ENCODE measurements around the gene GNPAT.

The GNPAT gene

DNA sequence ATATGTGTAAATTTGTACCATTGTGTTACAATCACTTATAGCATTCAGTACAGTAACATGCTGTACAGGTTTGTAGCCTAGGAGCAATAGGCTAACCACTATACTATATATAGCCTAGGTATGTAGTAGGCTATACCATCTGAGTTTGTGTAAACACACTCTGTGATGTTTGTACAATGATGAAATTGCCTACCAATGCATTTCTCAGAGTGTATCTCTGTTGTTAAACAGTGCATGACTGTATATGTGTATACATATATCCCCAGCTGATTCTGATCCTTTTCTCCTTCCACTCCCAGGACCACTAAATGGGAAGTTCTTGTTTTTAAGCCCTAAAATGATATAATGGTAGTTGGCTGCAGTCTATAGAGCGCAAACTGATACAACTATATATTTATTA, 7.8 kb downstream of the GNPAT start:
- DNase-seq, result no peak

DNA sequence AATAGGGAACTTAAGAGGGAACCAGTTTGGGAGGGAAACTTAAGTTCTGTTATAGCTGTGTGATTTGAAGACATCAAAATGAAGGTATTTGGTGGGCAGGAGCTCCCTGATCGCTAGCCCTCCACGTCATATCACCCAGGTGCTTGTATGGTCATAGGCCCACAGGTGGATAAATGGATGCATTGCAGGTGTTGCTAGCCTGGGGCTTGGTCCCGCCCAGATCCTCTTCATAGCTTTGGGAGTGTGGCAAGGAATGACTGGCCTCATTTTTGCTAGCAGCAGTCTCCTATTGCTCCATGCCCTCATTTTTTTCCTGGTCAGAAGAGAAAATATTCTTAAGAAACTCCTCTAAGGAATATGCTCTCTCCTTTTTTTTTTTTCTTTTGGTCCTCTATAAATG, 11.3 kb downstream of the GNPAT start:
- no peak for DNase-seq

DNA sequence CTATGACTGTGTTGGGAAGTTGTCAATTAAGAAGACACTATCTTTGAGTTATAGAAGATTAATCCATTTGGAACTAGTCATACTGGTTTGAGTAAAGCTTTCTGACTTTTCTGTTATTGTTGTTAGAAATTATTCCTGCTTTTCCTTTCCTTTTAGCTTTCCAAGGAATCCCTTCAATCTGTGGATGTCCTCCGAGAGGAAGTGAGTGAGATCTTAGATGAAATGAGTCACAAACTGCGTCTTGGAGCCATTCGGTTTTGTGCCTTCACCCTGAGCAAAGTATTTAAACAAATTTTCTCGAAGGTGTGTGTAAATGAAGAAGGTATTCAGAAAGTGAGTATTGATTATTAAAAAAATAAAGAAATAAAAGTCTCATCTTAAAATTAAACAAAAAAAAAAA, 19.3 kb downstream of the GNPAT start:
- DNase-seq, result no peak

DNA sequence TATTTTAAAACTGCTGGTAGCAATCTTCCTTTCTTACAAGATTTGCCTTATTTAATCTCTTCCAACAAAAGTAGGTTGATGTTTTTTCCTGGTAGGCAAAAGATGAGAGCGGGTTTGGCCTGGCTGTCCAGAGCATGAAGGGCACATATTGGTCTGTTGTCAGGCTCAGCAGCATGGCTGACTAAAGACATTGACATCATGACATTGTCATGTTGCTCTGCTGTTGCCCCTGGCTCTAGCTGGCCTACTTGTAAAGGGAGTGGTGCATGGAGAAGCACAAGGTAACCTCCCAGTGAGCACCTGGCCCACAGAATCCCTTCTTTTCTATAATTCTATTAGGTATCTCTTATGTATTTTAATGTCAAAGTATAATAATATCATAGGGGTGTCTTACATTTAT, 23.6 kb downstream of the GNPAT start:
- no peak for DNase-seq

DNA sequence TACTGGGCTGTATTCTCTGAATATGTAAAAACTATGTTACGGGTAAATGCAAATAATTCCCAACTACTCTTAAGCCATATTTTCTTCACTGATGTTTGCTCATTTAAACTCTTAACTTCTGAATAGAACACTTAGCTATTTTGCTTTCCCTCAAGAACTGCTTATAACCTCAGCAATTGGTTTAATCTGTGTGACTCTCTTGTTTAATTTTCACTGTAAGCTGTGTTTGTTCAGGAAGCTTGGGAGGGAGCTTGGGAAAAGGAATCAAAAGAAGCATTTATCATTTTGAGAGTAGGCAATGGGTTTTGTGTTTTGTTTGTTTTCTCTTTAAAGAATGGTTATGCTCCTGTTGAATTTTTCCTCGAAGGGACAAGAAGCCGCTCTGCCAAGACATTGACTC, 24.4 kb downstream of the GNPAT start:
- no peak for DNase-seq

DNA sequence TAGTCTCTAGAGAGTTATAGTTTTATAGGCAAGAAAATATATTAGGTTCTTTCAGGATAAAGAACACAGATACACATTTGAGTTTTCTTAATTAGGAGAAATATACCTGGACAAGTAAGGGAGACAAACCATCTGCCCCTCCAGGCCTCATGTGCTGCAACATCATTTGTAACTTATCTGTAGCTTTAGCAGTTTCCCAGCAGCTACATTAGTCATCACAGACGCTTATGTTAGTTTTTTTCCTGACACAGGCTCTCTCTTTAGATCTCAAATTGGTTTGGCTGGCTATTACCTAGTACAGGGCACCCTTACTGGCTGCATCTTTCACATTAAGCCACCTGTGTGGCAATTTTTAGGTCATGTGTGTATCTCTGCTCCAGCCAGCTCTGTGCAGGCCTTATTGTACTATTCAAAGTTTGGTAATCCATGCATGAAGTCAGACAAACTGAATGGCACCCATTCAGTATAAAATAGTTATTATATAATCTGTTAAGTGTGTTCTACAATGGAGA, 25.9 kb downstream of the GNPAT start:
- no peak for DNase-seq

DNA sequence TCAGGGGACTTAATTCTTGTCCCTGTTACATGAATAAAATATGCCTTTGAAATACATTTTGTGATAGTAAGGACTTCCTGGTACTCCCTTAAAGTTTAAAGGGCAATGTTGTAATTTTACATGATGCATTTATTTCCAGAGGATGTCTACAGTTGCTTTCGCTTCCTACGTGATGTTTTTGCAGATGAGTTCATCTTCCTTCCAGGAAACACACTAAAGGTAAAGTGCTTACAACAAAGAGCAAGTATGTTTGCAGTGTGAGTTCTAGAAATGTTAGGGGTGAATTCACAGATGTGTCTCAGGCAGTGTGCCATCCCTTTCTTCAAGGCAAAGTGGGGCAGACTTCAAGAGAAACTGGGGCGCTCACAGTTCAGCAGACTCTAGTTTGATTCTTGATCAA, 31.2 kb downstream of the GNPAT start:
- DNase-seq, result no peak

DNA sequence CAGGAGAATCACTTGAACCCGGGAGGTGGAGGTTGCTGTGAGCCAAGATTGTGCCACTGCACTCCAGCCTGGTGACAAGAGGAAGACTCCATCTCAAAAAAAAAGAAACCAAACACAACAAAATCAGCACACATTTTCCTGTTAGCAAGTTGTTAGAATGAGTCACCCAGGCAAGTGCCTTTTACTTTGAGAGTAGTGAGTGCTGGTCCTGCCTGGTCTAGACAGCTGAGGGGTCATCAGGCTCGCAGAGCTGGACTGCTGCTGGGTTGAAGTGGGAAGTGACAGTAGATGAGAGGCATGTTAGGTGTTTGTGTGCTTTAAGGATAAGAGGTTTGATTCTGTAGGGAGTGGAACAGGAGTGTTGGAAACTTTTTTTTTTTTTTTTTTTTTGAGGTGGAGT, 31.9 kb downstream of the GNPAT start:
- no peak for DNase-seq

DNA sequence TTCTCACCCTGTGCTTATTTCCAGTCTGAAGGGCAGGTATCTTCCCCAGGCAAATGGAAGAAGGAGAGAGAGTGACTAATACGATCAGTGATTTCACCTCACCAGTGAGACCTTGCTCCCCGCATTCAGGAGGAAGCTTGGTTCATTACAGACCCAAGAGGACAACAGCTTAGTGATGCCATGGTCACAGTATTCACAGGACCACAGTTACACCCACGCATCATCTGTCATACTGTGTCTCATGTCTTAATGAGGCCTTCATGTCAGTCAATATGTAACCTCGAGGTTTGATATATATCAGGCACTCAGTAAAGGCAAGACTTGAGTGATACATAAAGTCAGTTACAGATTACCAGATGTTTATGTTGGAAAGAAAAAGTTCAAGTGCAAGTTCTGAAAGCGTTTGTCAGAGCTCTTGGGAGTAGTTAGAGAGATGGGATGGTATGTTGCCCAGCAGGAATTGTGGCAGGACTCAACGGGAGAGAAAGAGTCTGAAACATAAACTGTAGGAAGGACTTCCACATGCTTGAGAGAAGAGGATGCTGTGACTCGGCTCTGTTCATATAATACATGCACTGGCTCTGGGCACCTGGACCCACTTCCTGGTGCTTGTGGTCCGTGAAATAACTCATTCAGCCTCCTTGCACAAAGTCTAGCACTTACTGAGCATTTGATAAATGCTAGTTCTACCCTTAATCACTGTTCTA, 33.3 kb downstream of the GNPAT start:
- no peak for DNase-seq

DNA sequence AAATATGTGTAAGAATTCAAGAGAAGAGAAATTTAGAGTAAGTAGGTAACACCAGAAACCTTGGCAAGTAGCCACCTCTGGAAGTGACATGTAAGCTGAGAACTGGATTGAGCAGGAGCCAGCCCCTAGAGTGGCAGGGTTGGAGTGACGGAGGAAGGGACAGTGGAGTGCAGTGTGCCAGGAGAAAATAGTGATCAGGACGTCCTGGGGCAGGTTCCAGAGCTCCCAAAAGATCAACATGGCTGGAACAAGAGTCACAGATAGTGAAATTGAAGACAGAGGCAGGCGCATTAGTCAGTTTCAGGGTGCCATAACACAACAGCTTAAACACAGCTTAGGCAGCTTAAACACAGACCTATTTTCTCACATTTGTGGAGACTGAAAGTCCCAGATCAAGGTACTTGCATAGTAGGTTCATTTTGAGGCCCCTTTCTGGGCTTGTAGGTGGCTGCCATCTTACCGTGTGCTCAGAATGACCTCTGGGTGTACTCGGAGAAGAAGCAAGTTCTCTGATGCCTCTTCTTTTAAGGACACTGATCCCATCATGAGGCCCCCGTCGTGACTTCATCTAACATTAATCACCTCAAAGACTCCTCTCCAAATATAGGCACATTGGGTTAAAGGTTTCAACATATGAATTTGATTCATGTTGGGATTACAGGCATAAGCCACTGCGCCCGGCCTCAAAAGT, 37.2 kb downstream of the GNPAT start:
- no peak for DNase-seq

DNA sequence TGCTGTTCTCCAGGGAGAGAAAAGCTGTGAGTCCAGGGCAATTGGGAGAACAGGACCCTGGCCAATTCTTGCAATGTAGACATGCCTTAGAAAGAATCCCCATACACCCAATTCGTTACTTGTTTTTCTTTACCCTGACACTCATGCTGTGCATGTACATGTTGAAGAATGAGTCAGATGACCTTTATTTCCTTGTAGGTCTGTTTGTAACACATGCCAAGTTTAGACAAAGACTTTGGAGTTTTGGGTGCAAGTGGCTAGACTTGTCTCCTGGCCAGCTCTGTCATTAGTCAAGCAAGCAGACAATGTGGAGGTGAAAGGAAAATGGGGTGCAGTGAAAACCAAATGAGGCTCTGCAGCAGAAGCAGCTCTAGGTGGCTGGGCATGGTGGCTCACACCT, 38.1 kb downstream of the GNPAT start:
- no peak for DNase-seq

DNA sequence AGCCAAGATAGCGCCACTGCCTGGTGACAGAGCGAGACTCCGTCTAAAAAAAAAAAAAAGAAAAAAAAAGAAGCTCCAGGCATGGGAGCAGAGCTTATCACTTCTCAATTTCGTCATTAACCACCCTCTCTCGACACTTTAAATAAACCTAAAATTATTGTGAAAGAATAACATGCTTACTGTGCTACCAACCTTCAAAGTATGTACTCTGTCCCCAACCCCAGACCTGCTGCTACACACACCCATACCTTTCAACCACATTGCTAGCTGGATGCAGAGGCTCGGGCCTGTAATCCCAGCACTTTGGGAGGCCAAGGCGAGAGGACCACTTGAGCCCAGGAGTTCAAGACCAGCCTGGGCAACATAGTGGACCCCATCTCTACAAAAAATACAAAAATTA, 38.7 kb downstream of the GNPAT start:
- no peak for DNase-seq

DNA sequence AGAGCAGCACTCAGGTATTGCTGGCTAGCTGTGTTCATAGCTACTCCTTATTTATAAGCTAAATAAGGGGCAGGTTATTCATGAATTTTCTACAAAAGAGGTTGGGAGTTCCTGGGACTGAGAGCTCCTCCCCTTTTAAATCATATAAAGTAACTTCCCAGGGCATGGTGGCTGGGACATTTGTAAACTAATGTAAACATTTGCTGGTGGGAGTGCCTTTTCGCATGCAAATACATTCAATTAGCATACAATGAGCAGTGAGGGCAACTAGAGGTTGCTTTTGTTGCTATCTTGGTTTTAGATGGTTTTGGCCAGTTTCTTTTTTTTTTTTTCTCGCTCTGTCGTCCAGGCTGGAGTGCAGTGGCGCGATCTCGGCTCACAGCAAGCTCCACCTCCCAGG, 43.4 kb downstream of the GNPAT start:
- DNase-seq, result no peak

DNA sequence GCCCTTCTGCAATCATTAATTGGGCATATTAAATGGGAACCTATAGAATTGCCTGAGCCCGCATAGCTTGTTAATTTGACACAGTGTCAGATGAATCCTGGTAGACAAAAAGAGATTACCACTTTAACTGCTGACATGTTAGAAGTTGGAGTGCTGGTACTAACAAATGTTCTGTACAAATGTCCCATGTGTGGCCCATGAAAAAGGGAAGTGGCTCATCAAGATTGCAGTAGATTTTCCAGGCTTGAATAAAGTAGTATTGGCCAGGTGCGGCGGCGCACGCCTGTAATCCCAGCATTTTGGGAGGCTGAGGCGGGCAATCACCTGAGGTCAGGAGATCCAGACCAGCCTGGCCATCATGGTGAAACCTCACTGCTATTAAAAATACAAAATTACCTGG, 45.6 kb downstream of the GNPAT start:
- DNase-seq, result no peak

DNA sequence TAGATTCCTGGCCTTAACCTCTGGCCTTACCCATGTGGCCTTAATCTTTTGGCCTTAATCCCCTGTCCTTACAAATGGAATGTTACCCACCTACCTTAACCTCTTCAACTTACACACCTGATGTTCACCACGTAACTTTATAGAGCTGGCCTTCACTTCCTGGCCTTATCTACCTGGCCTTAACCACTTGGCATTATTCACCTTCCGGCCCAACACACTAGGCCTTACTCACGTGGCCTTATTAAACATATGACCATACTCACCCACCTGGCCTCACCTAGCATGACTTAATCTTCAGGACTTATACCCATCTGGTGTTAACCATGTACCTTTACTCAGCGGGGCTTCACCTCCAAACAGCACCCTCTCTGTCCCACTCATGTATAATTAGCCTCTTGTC, 54.9 kb downstream of the GNPAT start:
- no peak for DNase-seq

DNA sequence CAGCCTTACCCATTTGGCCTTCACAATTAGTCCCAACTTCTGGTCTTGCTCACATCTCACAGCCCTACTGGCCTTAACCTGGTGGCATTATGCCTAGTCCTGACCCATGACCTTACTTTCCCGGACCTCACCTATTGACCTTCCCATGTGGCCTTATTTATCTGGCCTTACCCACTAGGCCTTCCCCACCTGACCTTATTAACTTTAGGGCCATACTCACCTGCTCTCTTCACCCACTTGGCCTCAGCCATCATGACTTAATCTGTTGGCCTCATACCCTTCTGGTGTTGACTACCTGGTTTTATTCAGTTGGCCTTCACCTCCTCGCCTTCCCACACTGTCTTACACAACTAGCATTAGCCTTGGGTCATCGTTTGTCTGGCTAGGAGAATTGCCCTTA, 61.0 kb downstream of the GNPAT start:
- no peak for DNase-seq

DNA sequence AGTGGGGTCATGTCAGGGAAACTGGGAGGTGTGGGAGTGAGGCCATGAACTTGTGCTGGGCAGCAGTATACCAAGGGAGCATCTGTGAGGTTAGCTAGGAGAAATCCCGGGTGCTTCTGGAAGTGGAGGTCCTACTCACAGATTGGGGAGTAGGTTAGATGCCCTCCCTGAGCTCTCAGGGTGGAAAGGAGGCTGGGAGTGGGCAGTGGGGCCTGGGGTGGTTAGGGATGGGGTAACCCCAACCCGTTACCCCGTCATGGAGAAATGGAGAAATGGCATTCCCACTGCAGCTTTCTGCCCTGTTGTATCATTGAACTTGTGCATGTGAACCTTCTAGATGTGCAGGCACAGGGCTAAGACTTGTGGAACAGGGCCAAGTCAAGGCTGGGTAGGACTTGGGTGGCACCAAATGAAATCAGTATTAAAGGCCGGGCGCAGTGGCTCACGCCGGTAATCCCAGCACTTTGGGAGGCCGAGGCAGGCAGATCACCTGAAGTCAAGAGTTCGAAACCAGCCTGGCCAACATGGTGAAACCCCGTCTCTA, 69.5 kb downstream of the GNPAT start:
- DNase-seq, result no peak

DNA sequence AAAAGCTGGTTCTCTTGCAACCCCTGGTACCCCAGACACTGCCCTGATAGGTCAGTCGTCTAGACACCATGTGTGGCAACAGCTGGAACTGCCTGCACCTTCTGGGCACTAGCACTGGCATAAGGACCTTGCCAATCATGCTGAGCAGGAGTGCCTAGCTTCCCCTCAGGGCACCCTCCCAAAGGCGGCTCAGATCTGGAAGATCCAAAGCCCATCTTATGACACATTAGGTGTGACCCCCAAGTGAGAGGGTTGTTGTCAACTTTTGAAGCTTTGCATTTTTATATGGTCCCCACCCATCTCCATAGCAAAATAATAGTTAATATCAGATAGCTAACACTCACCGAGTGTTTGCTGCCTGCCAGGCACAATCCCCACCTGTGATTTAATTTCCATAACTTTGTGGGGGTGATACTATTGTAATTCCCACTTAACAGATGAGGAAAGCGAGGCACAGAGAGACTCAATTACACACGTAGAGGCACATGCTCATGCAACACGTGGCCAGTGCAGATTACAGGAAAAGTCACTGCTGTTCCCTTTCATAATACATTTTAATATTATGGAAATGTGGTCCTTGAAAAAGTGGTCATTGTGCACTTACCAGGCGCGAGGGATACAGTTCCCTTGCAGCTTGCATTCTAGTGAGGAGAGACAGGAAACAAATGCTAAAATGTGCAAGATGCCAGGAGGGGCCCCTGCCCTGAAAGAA, 70.9 kb downstream of the GNPAT start:
- DNase-seq, result no peak

DNA sequence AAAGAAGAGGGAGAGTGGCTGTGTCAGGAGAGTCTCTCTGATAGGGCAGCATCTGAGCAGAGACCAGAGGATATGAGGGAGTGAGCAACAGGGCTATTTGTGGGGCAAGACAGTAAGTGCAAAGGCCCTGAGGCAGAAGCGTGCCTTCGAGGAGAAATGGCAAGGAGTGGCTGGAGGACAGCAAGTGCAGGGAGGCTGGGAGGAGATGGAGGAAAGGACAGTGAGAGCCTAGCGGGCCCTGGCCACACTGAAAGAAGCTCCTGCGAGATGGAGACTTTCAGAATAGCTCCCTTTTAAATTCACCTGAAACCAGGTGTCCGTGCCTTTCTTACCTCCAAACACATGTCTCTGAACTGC, 71.4 kb downstream of the GNPAT start:
- DNase-seq, result no peak

DNA sequence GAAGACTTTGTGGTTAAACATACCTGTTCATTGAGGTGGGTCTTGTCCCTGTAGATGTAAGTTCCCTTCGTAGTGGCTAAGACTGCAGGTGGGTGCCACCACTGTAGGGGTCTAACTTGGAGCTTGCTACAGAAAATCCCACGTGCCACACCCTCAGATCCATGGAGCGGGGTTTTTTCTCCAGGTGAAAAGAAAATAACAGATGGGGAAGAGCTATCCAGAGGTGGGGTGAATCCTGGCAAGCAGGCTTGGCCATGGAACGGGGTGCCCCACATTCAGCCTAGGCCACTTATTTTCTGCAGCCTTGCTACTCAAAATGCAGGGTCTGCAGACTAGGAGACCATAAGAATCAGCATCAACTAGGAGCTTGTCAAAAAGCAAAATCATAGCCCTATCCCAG, 72.6 kb downstream of the GNPAT start:
- DNase-seq, result no peak

DNA sequence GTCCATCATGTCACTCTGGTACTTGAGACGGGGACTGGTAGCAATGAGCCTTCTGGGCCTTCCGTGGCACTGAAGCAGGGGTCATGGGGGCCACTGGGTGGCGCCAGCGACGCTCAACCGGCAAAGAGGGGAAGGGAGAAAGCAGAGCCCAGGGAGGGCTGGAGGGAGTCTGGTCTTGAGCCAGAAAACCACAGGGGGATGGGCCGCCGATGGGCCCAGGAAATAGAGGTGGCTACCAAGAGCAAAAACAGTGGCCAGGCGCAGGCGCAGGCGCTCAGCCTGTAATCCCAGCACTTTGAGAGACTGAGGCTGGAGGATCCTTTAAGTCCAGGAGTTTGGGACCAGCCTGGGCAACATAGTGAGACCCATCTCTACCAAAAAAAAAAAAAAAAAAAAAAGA, 74.9 kb downstream of the GNPAT start:
- DNase-seq, result peak; percentile 61 to 69

DNA sequence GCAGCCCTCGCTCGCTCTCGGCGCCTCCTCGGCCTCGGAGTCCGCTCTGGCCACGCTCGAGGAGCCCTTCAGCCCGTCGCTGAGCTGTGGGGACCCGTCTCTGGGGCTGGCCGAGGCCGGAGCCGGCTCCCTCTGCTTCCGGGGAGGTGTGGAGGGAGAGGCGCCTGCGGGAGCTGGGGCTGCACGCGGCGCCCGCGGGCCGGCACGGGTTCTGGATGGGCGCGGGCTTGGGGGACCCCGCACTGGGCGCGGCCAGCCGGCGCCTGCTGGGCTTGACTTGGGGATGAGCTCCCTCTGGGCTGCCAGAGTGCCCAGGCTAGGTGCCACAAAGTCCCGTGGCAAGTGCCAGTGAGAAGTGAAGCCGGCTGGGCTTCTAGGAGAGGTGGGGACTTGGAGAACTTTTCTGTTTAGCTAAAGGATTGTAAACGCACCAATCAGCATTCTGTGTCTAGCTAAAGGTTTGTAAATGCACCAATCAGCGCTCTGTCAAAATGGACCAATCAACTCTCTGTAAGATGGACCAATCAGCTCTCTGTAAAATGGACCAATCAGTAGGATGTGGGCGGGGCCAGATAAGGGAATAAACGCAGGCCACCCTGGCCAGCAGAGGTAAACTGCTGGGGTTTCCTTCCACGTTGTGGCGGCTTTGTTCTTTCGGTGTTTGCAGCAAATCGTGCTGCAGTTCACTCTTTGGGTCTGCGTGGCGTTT, 76.4 kb downstream of the GNPAT start:
- no peak for DNase-seq

DNA sequence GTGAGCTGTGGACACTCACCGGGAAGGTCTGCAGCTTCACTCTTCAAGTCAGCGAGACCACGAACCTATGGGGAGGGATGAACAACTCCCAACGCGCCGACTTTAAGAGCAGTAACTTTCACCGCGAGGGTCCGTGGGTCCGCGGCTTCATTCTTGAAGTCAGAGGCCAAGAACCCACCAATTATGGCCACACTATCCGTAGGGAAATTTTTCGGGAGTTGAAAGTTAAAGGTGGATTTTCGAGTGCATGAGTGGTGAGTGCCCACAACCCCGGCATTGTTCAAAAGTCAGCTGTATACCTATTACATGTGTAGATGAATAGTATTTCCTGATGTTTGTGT, 77.0 kb downstream of the GNPAT start:
- DNase-seq, result no peak

Data from Kasumi-1 (cell line).